ENCODE data around the gene CNOT3. TPM values are rescaled to one million over a fixed set of nuclear protein-coding genes. Genes with fewer than 3 reads are reported as not detected.

CNOT3 gene
- total and polyA plus RNA-seq, 2 experiments from 2014 or later: 12.0 to 50.1 TPM

DNA sequence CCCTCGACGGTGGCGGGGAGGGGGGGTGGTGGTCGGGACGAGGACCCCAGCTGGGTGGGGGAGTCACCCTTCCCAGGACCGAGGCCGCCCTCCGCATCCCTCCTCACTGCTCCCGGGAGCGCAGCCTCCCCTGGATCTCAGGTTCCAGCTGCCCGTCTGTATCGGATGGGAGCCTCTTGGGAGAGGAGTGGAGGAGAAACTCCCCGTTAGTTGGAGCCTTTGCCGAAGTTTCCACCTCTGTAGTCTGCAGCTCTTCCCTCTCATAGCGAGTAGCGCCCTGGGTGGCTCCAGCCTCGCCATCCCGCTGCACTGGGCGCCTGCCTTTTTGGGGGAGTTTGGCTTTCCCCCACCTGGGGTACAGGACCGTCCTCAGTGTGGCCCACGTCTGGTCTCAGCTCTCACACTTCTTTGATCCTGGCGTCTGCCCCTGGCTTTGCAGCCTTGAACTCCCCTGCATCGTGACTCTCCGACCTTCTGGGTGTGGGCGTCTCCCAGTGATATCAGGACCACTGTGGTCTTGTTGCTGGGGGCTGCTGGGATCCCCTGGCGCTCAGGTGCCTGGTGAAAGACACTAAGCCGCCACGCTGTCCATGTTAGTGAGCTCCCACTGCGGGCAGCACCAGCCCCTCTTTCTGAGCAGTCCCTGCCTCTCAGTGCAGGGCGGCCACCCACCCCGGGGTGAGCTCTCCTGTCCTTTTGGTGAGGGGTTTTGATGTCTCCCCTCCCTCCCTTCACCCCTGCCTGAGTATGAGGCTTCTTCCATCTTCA lies 1.1 kb downstream of the CNOT3 start:
- Histone ChIP-seq H4K20me1 (ENCODE audit: insufficient read depth, poor library complexity, severe bottlenecking) (peaks cover 53% of the 10 kb centered on the region), H3K27me3 (no peaks in the 10 kb centered on the region), H3K4me2 (peak overlapping the region; percentile 94), H3K9me3 (ENCODE audit: low read depth) (no peaks in the 10 kb centered on the region), H3K79me2 (peaks cover 51% of the 10 kb centered on the region), H3K4me3 (peak overlapping the region; percentile 32), H3K4me1 (ENCODE audit: insufficient read depth) (peaks cover 11% of the 10 kb centered on the region), H3K27ac (no peak overlapping the region), H2AFZ (no peak overlapping the region), H3K9me2 (replicated peaks; ENCODE audit: insufficient read depth) (no peaks in the 10 kb centered on the region), H3K36me3 (replicated peaks; ENCODE audit: insufficient read depth, low read depth) (peaks cover 4% of the 10 kb centered on the region)
- no peak for TF ChIP-seq EZH2phosphoT487 (IDR thresholded peaks at IDR 0.05; ENCODE audit: low read depth, severe bottlenecking, unreplicated experiment)
- no peak for TF ChIP-seq EZH2 (IDR thresholded peaks at IDR 0.05; ENCODE audit: borderline replicate concordance)
- TF ChIP-seq, protein P1, sequence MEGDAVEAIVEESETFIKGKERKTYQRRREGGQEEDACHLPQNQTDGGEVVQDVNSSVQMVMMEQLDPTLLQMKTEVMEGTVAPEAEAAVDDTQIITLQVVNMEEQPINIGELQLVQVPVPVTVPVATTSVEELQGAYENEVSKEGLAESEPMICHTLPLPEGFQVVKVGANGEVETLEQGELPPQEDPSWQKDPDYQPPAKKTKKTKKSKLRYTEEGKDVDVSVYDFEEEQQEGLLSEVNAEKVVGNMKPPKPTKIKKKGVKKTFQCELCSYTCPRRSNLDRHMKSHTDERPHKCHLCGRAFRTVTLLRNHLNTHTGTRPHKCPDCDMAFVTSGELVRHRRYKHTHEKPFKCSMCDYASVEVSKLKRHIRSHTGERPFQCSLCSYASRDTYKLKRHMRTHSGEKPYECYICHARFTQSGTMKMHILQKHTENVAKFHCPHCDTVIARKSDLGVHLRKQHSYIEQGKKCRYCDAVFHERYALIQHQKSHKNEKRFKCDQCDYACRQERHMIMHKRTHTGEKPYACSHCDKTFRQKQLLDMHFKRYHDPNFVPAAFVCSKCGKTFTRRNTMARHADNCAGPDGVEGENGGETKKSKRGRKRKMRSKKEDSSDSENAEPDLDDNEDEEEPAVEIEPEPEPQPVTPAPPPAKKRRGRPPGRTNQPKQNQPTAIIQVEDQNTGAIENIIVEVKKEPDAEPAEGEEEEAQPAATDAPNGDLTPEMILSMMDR (IDR thresholded peaks at IDR 0.05; ENCODE audit: poor library complexity): no peak
- DNase-seq (ENCODE audit: low spot score): peak; percentile 28
- 29% methylated on average over 30 of the region's 31 CpGs for WGBS (ENCODE audit: low lambda C conversion rate, missing lambda C conversion rate)

GRCh38 chr19:54141356-54141755 lies 3.8 kb downstream of the CNOT3 start:
- Histone ChIP-seq H3K27ac (no peak overlapping the region), H3K36me3 (replicated peaks; ENCODE audit: insufficient read depth, low read depth) (peaks cover 7% of the 10 kb centered on the region), H3K4me2 (no peak overlapping the region), H3K9me3 (ENCODE audit: low read depth) (no peaks in the 10 kb centered on the region), H3K27me3 (no peaks in the 10 kb centered on the region), H2AFZ (no peak overlapping the region), H3K79me2 (peaks cover 51% of the 10 kb centered on the region), H4K20me1 (ENCODE audit: insufficient read depth, poor library complexity, severe bottlenecking) (peaks cover 57% of the 10 kb centered on the region), H3K4me3 (no peak overlapping the region), H3K4me1 (ENCODE audit: insufficient read depth) (peaks cover 4% of the 10 kb centered on the region), H3K9me2 (replicated peaks; ENCODE audit: insufficient read depth) (no peaks in the 10 kb centered on the region)
- no peak for DNase-seq (ENCODE audit: low spot score)
- whole genome bisulfite sequencing (ENCODE audit: low lambda C conversion rate, missing lambda C conversion rate): 92% methylated on average over 3 of the region's 3 CpGs
- TF ChIP-seq EZH2phosphoT487 (IDR thresholded peaks at IDR 0.05; ENCODE audit: low read depth, severe bottlenecking, unreplicated experiment) (no peak), EZH2 (IDR thresholded peaks at IDR 0.05; ENCODE audit: borderline replicate concordance) (no peak)
- TF ChIP-seq, protein P1 (IDR thresholded peaks at IDR 0.05; ENCODE audit: poor library complexity): no peak

GRCh38 chr19:54142166-54142780 lies 4.7 kb downstream of the CNOT3 start:
- Histone ChIP-seq H4K20me1 (ENCODE audit: insufficient read depth, poor library complexity, severe bottlenecking) (peaks cover 57% of the 10 kb centered on the region), H3K27me3 (no peaks in the 10 kb centered on the region), H3K4me2 (no peak overlapping the region), H3K27ac (no peak overlapping the region), H3K4me3 (no peak overlapping the region), H2AFZ (no peak overlapping the region), H3K79me2 (peaks cover 51% of the 10 kb centered on the region), H3K36me3 (replicated peaks; ENCODE audit: insufficient read depth, low read depth) (peaks cover 7% of the 10 kb centered on the region), H3K9me3 (ENCODE audit: low read depth) (no peaks in the 10 kb centered on the region), H3K9me2 (replicated peaks; ENCODE audit: insufficient read depth) (no peaks in the 10 kb centered on the region), H3K4me1 (ENCODE audit: insufficient read depth) (peaks cover 4% of the 10 kb centered on the region)
- WGBS (ENCODE audit: low lambda C conversion rate, missing lambda C conversion rate): 96% methylated on average over 7 of the region's 7 CpGs
- DNase-seq (ENCODE audit: low spot score): no peak
- TF ChIP-seq, protein P1 (IDR thresholded peaks at IDR 0.05; ENCODE audit: poor library complexity): no peak
- no peak for TF ChIP-seq EZH2 (IDR thresholded peaks at IDR 0.05; ENCODE audit: borderline replicate concordance)
- no peak for TF ChIP-seq EZH2phosphoT487 (IDR thresholded peaks at IDR 0.05; ENCODE audit: low read depth, severe bottlenecking, unreplicated experiment)
